Measurements from ENCODE around the gene NEGR1.

Gene NEGR1

DNA sequence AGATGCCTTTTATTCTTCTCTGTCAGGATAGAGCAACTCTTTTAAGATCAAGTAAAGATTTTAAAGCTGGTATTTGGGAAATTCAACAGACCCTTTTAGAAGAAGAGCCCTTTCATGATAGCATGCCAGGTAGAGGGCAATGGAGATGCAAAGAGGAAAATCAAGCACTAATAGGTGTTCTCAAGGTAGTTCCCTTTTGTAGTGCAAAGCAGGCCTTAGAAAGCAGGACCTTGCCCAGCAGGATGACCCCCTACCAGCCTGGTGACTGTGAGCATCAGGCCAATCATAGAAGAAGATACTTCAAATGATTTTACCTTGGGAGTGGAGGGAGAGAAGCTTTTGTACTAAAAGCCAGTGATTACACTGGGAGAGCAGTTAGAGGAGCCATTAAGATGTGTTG is 820.1 kb downstream of the NEGR1 start:
- DNase-seq (ENCODE audit: low spot score), result no peak

DNA sequence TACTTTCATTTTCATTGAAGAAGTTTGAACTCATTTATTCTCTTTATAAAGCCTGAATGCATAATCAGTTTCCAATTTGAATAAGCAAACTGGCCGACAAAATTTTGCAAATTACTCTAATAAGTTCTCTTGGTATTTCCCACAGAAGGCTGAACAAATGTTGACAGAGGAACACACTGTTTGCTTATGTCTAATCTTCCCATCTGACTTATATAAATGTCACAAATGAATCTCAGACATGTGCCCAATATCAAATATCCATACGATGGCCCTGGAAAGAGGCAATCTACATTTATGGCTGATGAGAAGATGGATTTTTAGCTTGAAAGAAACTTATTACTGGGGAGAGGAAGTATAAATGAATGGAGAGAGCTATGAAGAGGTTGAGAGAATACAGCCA is 820.9 kb downstream of the NEGR1 start:
- no peak for DNase-seq (ENCODE audit: low spot score)

DNA sequence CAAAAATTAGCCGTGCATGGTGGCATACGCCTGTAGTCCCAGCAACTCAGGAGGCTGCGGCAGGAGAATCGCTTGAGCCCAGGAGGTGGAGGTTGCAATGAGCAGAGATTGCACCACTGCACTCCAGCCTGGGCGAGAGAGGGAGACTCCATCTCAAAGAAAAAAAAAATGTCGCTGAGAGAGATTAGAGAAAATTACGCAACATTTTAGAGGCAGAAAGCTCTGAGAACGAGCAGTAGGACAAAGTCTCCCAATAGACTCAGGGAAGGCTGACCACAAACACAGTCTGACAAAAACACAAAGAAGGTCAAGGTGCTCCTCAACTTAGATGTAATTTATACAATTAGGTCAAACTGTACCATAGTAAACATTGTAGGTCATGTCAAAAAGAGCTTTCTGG is 833.9 kb downstream of the NEGR1 start:
- no peak for DNase-seq (ENCODE audit: low spot score)

DNA sequence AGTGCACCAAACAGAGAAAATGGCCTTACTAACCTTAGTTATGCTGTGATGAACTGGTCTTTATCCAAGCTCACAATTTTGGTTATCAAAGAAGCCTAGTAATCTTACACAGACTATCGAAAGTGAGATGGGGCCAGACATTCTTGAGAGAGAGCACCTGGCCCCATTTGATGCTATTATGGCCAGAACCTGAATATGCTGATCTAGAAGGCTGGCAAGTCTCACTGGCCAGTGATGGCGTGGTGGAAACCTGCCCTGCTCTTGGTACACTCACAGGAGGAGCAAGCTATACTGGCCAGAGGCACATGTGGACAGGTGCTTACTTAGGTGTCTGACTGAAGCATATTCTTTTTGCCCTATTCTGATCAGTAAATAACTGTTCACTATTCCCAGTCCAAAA is 843.7 kb downstream of the NEGR1 start:
- no peak for DNase-seq (ENCODE audit: low spot score)

DNA sequence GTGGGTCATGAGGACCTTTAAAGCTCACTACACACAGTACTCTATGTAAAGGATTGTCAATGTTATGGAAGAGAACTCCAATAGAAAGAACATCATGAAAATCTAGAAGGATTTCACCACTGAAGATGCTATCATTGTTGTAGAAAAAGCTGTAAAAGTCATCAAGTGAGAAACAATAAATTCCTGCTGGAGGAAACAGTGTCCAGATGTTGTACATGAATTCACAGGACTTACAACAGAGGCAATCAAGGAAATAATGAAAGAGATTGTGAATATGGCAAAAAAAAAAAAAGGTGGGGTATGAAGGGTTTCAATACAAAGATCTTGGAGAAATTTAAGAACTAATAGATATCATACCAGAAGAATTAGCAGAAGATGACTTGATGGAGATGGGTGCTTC is 846.4 kb downstream of the NEGR1 start:
- no peak for DNase-seq (ENCODE audit: low spot score)

DNA sequence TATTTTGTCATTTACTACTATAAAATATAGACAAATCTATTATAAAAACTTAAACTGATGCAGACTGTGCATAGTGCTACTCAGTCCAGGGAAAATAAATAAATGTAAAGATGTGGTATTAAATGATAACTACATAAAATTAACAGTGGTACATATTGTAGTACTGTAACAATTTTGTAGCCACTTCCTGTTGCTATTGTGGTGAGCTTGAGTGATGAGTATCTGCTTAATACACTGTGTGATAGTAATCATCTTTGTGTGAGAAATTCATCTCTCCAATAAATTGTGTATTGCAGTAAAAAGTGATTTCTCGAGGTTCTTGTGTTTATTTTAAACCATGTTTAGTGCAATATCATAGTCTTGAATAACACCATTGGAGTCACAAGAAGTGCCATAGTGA is 848.1 kb downstream of the NEGR1 start:
- DNase-seq (ENCODE audit: low spot score), result no peak

DNA sequence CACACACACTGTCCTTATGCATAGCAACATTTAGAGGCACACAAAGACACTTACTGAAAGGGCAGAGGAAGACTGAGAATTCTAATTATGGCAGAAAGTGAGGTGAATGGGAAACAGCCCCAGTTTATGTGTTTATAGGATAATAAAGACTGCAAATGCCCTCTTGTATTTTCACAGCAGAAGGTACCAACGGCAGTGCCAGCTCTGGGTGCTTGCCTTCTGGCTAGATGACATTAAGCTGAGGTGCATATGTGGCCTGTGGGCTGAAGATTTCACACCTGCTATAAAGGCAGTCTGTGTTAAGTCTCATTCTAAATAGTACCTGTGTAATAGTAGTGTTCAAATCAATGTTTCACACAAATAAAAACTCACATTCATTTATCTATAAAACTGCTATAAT is 854.3 kb downstream of the NEGR1 start:
- DNase-seq (ENCODE audit: low spot score), result no peak

DNA sequence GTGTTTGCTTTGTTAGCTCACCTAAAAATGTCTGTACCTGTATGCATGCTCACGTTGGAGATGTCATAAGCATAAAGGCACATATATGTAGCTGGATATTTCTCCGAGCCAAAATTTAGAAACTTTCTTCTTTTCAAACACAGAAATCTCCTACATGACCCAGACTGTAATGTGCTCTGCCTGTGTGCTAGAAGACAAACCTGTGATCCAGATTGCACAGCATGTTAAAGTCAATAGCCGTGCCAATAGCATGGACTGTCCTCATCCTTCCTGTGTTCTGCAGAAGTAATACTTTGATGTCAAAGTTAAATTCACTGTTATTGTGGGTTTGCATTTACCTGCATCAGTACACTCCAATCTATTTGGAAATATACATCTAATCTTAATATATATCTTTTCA is 855.3 kb downstream of the NEGR1 start:
- no peak for DNase-seq (ENCODE audit: low spot score)

DNA sequence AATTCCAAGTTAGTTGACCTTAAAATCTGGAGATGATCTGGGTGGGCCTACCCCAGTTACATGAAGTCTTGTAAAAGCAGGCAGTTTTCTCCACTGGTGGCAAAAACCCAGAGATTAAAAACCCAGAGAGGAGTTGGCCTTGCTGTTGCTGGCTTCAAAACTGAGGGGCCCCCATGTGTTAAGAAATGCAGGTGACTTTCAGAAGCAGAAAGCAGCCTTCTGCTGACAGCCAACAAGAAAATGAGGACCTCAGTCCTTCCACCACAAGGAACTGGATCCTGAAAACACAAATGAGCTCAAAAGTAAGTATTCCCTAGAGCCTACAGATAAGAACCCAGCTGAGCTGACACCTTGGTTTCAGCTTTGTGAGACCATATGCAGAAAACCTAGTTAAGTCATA is 857.8 kb downstream of the NEGR1 start:
- no peak for DNase-seq (ENCODE audit: low spot score)

DNA sequence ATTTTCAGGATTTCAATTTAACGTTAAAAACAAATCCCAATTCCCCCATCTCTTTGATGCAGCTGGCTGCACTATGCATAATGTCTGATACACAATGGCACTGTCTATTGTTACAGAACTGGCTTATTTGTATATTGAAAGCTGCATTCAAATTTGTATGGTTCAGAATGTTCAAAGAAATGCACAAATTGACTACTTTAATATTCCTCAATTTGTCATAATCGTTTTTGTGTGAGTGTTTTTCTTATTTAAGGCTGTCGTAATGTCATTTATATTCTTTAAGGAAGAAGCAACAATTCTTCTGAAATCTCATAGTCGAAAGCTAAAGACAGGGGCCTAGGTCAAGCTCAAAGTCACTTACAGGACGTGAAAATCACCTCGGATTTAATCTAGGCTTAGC is 860.1 kb downstream of the NEGR1 start:
- DNase-seq (ENCODE audit: low spot score), result no peak

DNA sequence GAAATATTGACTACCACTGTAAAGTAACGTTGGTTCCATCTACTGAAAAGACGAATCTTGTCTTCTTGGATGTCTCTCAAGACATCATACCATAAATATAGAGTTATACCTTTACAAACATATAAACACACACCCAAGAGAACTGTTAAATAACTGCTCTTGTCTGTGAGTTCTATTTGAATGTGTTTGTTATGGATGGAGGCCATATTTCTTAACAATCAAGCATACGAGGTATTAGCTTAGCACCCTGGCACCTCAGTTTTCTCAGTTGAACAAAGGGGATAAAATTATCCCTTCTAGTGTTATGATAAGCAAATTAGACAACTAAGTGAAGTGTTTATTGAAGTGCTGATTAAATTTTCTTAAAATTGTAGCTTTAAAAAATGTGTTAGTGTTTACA is 864.9 kb downstream of the NEGR1 start:
- DNase-seq (ENCODE audit: low spot score), result no peak

DNA sequence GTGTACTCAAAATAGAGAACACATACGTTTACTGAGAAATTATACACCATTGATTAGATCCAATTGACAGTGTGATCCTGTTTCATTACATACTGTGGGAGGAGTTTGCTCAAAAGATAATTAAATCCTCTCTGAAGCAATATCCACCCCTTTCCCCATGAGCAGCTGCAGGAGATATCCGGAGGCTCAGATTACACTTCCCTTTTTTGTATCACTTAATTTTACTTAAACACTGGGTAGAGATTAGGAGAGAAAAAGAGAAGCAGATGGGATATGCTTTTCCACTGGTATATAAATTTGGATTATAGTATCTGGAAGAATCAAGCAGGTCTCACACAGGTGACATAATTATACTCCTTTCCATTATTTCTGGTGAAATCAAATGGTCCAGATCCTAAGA is 868.2 kb downstream of the NEGR1 start:
- DNase-seq (ENCODE audit: low spot score), result no peak

DNA sequence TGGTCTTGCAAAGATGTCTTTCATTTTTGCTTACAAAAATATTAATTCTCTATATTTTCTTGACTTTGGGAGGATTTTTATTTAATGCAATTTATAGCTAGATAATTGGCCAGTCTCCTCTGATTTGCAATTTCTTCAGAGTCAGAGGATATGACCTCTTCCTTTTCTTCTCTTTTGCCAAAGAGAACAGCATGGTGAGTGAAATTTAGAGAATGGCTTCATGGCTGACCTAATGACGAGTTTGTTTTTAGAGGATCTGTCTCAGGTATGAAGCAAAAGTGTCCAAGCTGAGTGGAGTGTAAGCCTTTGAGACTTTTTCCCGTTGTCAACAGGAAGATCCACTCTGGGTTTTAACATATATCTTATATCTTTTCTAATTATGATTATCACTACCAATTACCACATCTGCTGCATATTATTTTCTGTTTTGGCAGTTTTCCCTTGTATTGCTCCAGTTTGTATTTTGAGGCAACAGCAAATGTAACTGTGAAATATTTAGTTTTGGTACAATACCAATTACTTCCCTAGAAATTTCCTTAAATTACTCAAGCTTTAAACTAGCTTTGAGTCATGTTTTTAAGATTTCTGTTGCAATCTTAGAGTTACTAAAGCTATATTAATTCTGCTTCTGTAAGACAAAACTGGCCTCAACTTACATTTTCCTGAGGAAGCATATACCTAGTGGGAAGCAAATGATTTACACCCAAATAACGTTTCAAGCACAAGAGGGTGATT is 868.7 kb downstream of the NEGR1 start:
- DNase-seq (ENCODE audit: low spot score), result no peak

DNA sequence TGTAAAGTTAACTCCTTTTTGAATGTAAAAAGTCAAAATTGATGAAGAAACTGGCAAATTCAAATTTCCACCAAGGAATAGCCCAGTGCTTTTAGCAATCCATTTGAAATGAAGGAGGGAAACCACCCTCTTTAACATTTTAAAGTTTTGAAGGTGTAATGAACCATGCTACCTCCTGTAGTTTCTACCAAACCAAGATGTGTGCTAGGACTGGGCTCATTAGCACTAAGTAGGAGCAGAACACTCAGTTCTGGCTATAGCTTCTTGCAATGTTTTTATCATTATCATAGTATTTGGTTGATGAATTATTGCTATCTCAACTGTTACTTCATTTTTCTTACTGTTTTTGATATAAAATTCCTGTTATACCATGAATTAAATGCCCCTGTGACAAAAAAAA is 882.3 kb downstream of the NEGR1 start:
- no peak for DNase-seq (ENCODE audit: low spot score)

DNA sequence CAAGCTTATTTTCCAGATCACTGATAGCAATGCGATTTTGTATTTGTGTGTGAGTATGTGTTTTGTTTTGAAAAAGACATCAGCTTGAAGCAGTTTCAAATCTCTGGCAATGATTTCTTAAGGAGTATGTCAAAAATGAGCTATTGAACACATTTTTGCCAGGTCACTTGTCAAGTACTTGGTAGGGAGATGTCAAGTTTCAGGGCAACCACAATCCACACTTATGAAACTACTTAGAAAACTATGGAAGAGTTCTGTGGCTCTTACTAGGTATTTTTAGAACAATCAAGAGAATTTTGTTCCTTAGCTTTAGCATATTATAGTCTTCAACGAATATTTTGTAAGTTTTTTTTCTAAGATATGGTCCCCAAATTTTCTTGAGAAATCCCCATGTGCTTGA is 882.7 kb downstream of the NEGR1 start:
- no peak for DNase-seq (ENCODE audit: low spot score)

DNA sequence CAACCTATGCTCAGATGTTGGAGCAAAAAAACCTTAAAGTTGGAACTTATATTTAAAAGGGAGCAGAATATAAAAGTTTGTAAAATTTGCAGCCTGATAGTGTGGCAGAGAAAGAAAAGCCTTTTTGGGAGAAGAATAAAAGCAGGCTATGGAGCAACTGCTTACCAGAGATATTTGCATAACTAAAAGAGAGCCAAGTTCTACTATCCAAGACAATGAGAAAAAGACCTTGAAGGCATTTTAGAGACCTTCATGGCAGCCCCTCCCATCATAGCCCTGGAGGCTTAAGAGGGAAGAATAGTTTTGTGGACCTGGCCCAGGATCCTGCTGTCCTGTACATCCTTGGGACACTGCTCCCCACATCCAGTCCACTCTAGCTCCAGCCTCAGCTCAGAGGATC is 889.0 kb downstream of the NEGR1 start:
- DNase-seq (ENCODE audit: low spot score), result no peak

DNA sequence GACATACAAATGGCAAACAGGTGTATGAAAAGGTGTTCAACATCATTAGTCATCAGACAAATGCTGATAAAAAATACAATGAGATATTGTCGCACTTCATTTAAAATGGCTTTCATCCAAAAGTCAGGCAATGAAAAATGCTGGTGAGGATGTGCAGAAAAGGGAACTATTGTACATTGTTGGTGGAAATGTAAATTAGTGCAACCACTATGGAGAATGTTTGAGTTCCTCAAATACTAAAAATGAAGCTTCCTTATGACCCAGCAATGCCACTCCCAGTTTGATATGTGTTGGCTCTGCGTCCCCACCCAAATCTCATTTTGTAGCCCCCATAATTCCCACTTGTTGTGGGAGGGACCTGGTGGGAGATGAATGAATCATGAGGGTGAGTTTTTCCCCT is 891.8 kb downstream of the NEGR1 start:
- no peak for DNase-seq (ENCODE audit: low spot score)

DNA sequence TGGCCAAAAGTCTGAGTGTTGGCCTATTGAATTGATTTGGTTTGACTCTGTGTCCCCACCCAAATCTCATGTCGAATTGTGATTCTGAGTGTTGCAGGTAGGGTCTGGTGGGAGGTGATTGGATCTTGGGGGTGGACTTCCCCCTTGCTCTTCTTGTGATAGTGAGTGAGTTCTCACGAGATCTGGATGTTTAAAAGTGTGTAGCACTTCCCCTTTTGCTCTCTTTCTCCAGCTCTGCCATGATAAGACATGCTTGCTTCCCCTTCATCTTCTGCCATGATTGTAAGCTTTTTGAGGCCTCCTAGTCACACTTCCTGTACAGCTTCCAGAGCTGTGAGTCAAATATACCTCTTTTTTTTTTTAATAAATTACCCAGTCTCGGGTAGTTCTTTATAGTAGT is 904.5 kb downstream of the NEGR1 start:
- DNase-seq (ENCODE audit: low spot score), result no peak

DNA sequence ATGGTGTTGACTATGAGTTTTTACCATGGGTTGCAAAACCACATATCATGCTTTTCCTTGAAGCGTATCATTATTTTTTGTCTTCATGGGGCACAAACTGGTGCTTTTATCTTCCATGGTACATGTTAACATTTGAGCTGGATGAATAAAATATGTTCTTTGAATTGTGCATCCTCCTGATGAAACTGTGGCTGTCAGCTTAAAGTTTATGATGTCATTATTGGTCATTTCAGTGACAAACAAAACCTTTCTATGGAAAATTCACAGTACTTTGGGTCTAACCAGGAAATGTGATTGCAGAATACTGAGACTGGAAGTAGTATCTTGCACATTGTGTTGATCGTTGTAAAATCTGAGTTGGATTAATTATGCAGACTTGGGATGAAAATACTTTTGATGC is 909.8 kb downstream of the NEGR1 start:
- DNase-seq (ENCODE audit: low spot score), result no peak

DNA sequence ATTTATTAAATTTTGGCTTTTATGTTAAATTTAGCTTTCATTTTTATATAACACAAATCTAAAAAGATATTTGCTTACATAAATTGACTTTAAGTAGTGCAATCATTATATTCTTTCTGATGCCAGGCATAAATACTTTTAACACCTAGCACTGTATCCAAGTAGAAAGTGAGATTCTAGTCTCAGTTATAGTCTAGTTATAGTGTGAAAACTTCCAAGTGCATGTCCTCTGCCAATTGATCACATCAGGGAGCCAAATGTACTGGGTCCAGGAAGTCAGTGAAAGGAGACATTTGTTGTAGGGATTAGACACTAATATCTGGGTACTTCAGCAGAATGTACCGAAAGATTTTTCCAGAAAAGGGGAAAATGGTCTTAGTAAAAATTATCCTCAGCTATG is 910.8 kb downstream of the NEGR1 start:
- DNase-seq (ENCODE audit: low spot score), result no peak

DNA sequence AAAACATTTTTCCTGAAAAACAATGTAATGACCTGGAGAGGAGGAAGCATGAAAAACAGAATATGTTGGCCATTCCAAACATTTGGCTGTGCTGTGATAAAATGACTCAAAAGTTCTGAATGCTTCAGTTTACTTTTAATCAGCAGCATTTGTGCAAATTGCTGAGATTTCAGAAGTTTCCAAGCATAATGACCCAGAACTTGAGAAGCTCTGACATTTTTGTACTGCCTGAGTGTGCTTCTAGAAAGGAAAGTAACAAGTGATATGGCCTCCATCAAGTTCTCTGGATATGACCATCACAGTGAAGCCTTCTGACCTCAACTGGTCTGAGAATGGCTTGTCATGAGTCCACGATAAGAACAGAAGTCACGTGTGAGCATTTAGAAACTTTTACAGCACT is 918.1 kb downstream of the NEGR1 start:
- no peak for DNase-seq (ENCODE audit: low spot score)

DNA sequence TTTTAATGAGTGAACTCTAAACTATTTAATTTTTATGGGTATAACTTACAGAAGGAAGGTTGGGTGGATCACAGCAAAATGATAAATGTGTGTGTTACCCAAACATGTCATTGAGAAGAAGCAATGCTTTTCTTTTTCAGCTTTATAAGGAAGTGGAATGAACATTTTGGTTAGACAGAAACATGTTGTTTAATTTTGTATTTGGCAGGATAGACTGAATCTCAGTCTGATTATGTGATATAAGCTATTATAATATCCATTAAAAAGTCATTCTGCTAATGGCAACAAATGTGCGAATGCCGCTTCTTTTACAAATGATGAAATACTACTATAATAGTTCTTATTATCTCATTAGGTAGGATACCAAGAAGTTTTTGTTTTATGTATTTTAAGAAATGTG is 919.6 kb downstream of the NEGR1 start:
- no peak for DNase-seq (ENCODE audit: low spot score)

DNA sequence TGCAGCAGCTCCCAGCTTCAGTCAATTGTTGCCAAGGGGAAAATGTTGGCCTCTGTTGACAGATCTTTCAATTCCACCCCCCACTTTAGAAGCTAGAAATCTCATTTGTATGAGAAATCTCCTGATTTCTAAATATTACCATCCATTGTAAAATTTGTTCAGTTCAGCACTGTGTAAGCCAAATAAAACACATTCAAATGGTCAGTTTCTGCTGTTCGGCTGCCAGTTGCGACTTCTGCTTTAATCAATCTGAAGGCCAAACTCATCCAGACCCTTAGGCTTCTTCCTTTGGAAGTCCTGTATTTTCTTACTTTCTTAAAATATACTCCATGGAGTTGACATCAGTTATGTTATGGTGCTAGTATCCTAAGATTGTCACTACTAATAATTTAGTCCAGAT is 920.3 kb downstream of the NEGR1 start:
- no peak for DNase-seq (ENCODE audit: low spot score)

DNA sequence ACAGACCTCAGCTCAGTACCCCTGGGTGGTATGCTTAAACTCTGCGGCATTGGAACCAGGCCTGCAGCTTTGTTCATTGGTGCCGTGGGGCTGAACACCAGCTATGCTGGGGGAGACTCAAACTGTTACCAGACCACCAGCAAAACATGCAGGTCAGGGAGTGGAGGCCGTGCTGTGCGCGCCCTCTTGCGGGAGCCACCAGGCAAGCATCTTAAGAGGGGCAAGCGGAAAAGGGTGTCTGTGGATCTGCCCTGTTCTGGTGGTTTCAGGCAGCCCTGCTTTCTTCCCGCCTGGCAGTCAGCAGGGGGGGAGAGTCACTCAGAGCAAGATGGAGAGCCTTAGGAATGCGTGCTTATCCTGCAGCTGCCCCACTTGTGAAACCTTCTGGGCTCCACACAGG is 924.6 kb downstream of the NEGR1 start:
- no peak for DNase-seq (ENCODE audit: low spot score)

DNA sequence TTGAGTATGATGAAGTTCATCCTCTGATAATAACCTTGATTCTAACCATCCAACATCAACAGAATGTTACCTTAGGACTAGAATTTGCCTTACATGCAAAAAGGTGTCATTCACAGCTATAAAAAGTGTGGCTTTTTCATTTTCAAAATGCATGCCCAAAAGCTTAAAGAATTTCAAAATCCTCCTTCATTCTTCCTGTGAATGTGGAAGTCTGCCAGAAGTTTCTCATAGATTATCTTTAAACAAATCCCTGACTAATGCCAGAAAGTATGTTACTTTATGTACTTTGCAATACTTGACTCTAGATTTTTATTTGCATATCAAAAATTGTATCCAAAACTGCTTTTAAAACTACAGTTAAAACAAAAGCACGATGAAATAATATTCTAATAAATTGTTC is 930.9 kb downstream of the NEGR1 start:
- DNase-seq (ENCODE audit: low spot score), result no peak

Measured in left forelimb (tissue), 1 donor.